NCI-H82 (cell line): ENCODE data around the gene RFLNA.

Experiments used
- DNase-seq: peaks from one replicate; lab custom pipeline; 2025; lab: John Stamatoyannopoulos, UW

RFLNA gene

GRCh38 chr12:124304314-124304790 lies 9.5 kb downstream of the RFLNA start:
- DNase-seq, result no peak

GRCh38 chr12:124305136-124305535 lies 10.2 kb downstream of the RFLNA start:
- DNase-seq, result no peak

- DNase-seq, result no peak
Measured at GRCh38 chr12:124305776-124306685, 11.1 kb downstream of the RFLNA start.

GRCh38 chr12:124306686-124307555 lies 12.0 kb downstream of the RFLNA start:
- no peak for DNase-seq

GRCh38 chr12:124307556-124307825 lies 12.6 kb downstream of the RFLNA start:
- DNase-seq, result no peak

GRCh38 chr12:124308741-124309140 lies 13.8 kb downstream of the RFLNA start:
- no peak for DNase-seq

- DNase-seq, result no peak
Measured at GRCh38 chr12:124309231-124309630, 14.3 kb downstream of the RFLNA start.

GRCh38 chr12:124309744-124310143 lies 14.9 kb downstream of the RFLNA start:
- DNase-seq, result no peak

- DNase-seq, result no peak
Measured at GRCh38 chr12:124310178-124310577, 15.3 kb downstream of the RFLNA start.

- no peak for DNase-seq
Measured at GRCh38 chr12:124310785-124311184, 15.9 kb downstream of the RFLNA start.

GRCh38 chr12:124311292-124312109 lies 16.6 kb downstream of the RFLNA start:
- DNase-seq, result peak; percentile 28

GRCh38 chr12:124312601-124313000 lies 17.7 kb downstream of the RFLNA start:
- no peak for DNase-seq

GRCh38 chr12:124314207-124314606 lies 19.3 kb downstream of the RFLNA start:
- DNase-seq, result no peak

- no peak for DNase-seq
Measured at GRCh38 chr12:124314766-124315165, 19.9 kb downstream of the RFLNA start.

- no peak for DNase-seq
Measured at GRCh38 chr12:124315372-124316044, 20.6 kb downstream of the RFLNA start.

- DNase-seq, result no peak
Measured at GRCh38 chr12:124316257-124316900, 21.5 kb downstream of the RFLNA start.

- no peak for DNase-seq
Measured at GRCh38 chr12:124317400-124317799, 22.5 kb downstream of the RFLNA start.

- no peak for DNase-seq
Measured at GRCh38 chr12:124318278-124319020, 23.6 kb downstream of the RFLNA start.

- no peak for DNase-seq
Measured at GRCh38 chr12:124319368-124320050, 24.6 kb downstream of the RFLNA start.

GRCh38 chr12:124321040-124321481 lies 26.2 kb downstream of the RFLNA start:
- peak; percentile 72 for DNase-seq
